ENCODE measurements around the gene CLIC1.
A peak's percentile ranks its signal among the peaks of the same experiment; 100 is the strongest.

The CLIC1 gene

DNA sequence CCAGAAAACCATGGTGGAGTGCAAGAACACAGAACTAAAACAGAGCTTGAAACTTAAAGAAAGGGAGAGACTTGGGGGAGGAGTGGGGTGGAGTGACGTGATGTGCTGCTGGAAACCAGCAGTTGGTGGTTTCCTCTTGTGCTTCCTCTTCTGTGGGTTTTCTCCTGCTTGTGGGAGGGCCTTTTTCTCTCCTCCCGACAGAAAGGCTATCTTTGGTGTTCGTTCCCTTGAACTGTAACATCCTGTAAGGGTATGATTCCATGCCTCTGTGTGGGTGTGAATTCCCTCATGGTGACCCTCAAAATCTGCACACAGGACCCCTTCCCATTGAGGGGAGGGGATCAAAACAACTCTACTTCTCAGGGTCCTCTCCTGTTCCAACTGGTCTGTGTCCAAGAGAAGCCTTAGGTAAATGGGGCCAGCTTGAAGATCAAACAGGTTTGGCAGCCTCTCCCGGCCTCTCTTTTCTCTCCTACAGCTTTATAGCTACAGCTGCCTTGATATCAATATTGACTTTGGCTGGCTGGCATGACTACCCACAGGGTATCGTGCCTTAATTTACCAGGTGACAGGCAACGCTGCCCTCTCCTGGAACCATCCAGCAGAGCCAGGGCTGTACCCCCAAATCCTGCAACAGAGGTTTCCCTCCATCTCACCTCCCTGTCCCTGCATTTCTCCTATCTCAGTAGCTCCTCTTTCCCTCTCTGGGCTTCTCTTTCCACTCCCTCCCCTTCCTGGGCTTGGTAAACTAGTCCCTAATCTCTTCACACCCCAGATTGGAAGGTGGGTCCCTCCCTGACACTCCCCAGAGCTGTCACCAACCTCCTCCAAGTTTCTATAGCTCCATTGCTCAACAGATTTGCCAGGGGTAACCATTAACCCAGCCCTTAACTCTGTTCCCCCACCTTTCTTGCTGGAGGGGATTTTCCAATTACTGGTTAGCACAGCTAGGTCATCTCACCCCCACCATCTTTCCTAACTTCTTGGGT is 2.0 kb upstream of the CLIC1 start:
- peak; percentile 62 for DNase-seq

DNA sequence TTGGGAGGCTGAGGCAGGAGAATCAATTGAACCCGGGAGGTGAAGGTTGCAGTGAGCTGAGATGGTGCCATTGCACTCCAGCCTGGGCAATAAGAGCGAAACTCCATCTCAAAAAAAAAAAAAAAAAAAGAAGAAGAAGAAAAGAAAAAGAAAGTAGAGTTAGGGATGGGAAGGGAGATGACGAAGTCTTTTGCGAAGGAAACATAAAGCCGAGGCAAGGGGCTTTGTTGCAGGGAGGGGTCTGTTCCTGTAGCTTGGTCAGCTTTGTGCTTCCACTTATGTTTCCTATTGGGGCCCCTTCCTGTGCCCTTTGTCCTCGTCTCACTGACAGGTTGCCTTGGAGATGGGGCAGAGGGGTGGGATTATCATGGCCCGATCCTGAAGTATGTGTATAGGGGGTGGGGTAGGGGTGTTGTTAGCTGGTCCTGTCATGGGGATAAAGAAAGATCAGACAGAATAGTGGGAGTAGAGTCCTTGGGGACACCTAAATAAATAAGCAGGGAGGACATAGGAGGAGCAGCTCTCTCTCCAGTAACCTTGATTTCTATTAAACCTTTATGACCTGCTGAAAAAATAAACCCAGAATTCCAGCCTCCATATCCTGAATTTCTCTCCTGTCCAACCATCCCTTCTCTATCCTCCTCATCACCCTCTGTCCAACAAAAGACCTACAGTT is 1.1 kb upstream of the CLIC1 start:
- no peak for DNase-seq

DNA sequence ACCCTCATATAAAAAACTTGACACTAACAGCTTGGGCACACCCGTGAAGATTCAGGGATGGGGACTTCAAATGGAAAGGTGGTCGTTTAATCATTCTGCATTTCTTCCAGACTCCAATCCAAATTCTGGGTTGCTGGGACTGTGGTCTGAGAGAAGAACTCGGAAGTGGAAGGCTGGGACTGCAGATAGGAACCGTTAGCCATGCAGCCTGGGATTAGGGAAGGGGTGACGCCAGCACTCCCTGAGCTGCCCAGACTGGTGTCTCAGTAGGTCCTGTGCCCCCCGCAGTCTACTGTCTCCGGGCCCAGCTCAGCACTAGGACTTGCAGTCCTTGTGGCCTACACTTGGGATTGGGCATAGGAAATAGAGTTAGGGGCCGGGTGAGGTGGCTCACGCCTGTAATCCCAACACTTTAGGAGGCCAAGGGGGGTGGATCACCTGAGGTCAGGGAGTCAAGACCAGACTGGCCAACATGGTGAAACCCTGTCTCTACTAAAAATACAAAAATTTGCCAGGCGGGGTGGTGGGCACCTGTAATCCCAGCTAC is 511 bp upstream of the CLIC1 start:
- no peak for DNase-seq

DNA sequence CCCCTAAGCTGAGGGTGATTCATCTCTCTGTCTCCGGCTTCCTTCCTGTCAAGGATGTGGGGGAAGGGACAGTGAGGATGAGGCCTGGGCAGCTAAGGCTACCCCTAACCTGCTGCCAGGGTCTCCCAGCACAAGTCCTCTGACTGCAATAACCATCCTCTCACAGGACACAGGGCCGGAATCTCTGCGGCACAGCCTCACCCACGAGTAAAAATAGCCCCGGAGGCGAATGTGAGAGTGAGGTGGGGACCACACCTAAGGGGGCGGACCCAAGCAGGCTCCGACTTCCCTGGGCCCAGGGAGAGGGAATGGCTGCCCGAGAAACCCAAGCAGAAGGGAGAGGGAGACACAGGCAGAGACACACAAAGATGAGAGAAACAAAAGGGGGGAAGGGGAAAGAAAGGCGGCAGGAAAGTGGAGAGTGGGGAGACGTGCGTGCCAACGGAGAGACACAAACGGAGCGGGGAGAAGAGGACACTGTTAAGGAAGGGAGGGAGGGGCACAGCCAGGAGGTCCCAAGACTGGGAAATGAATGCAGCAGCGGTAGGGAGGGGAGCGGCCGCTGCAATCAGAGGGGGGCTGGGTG is 1.4 kb downstream of the CLIC1 start:
- peak; percentile 60 for DNase-seq

DNA sequence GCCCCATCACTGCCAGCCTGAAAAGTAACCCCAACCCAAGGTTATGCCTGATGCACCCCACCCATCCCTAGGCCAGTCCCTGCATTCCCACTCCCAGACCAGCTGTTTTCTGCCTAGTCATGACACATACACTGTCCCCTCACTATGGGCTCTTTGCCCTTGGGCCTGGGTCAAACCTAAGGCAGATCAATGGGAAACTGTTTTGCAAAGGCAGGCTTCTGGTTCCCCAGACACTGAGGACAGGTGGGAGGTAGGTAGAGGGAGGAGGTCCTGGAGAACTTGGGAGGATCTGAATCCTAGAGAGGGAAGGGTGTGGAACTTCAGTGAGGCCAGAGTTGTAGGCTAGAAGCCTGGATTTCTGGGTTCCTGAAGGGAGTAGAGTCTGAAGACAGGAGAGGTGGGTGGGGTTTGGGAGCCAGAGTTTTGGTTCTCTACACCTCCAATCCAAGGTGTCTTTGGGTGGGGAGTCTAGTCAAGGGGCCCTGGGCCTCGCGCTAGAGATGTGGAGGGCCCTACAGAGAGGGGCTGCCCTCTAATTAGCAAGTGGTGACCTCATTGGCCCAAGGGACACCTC is 2.0 kb downstream of the CLIC1 start:
- DNase-seq, result no peak

DNA sequence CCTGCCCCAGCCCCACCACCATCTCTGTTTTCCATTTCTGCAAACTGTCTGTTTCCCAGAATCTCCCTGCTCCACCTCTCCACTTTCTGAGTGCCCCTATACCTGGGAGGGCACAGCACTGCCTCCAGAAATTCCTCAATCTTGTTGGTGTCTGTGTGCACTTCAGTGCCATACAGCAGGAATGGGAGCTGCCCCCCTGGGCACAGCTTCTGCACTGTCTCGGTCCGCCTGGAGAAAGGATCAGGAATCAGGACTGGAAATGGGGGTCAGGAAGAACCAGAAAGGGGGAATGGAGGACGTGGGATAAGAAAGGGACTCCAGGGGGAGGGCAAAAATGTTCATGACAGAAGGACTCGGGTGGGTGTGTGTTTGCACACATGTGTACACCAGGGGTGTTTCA is 2.6 kb downstream of the CLIC1 start:
- DNase-seq, result no peak

DNA sequence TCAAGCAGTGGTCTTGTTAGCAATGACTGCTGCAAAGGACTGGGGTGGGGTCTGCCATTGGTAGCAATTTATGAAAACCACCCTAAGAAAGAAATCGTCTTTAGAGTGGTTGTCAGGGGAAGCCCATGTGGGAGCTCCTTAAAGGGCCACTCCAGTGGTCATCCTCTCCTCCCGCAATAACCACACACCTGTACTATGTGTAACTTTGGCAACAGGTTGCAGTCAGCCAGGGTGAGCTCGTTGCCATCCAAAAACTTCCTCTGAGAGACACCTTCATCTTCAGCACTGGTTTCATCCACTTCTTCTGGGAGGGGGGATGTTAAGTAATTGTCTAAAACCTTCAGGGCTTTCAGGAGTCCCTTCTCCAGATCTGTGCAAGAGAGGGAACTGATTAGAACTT is 4.3 kb downstream of the CLIC1 start:
- DNase-seq, result no peak

DNA sequence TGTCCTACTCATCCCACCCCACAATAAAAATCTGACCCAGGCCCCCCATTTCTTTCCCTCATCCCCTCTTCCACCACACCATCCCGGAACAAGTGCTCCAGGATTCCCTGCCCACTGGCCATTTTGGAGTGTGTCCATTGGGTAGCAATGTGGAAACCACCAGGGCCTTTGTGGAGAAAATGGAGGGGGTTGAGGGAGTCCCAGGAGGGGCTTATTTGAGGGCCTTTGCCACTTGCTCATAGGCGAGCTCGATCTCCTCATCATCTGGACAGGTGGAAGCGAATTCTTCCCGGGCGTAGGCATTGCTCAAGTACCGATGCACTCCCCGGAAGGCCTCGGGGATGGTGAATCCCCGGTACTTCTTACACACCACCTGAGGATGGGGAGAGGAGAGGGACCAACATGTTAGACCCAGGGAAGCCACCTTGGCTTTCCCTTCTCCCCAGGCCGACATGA is 5.7 kb downstream of the CLIC1 start:
- DNase-seq, result no peak

DNA sequence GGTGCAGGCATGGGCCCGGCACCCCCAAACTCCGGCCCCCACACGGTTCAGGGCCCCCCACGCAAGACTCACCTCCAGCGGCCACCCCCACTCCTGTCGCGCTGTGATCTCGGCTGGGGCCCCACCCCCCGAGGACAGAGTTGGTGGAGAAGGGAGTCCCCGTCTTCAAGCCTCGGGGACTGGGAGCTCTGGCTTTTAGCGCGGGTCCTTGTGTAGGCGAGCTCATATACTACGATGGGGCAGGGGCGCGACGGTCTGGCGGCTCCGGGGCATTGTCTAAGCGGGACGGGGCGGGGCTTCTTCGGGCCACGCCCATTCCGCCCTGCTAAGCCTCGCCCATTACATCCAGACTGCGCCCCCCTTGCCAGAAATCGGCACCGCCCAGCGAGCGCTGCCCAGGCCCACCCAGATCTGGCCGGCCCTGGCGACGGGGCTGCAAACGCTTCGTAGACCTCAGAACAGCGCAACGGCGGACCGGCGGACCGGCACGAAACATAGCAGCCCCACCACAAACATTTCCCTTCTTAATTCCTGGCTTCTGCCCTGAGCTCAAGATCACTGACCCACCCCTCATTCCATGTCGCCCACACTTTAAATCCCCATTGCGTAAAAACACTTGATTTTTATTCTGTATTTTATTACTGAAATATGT is 6.2 kb downstream of the CLIC1 start:
- DNase-seq, result peak; percentile 60

DNA sequence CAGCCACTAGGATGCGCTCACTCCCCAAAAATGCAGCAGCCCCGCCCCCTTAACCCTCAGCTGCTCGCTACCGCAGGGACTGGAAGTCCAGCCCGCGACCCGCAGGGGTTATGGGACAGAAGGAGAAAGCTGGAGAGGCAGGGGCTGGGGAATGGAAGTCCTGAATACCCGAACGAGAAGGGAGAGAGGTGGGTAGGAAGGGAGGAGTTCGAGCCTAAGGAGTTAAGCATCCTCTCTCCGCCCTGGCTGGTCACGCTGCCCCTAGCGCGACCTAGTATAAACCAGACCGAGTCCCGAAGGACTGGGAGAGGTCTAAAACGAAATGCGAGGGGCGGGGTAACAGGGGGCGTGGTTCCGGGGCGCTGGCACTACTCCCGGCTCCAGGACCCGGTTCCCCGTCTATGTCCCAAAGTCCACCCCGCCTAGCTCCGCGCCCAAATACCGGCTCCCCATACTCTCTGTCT is 6.8 kb downstream of the CLIC1 start:
- DNase-seq, result peak; percentile 80

DNA sequence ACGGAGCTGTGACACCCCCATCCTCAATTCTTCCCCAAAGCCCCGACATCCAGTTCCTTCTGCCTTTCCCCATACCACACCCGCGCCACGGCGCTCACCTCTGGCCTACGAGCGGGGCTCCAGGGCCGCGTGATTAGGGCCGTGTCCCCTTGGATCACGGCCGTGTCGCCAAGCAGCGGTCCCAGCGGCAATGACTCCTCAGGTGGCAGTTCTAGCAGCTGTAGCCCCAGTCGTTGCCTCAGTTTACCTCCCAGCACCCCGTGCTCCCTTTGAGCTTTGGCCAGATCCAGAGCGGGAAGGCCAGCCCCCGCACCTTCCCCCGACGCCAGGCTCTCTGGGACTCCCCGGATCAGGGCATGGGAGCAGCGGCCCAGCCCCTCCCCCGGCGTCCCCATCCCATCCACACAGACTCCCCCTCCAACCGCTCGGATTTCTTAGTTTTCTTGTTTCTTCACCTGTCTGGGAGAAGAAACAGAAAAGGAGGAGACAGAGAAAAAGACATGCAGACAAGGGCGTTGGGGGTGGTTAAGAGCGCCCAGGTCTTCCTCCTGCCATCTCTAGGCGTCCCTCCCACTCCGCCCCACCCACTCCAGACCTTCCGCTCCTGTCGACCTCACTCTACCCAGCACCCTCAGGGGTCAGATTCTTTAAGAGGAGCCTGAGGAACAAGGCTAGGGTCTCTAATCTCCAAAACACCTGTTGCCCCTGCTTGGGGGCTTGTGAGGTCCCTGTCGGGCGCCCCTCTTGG is 7.4 kb downstream of the CLIC1 start, which contains the start of gene DDAH2:
Gene DDAH2, minus strand, starts transcription at position 533 of the 748 bp plus-strand sequence. Its CDS starts 138 bp downstream, at position 395.
- DNase-seq, result no peak

DNA sequence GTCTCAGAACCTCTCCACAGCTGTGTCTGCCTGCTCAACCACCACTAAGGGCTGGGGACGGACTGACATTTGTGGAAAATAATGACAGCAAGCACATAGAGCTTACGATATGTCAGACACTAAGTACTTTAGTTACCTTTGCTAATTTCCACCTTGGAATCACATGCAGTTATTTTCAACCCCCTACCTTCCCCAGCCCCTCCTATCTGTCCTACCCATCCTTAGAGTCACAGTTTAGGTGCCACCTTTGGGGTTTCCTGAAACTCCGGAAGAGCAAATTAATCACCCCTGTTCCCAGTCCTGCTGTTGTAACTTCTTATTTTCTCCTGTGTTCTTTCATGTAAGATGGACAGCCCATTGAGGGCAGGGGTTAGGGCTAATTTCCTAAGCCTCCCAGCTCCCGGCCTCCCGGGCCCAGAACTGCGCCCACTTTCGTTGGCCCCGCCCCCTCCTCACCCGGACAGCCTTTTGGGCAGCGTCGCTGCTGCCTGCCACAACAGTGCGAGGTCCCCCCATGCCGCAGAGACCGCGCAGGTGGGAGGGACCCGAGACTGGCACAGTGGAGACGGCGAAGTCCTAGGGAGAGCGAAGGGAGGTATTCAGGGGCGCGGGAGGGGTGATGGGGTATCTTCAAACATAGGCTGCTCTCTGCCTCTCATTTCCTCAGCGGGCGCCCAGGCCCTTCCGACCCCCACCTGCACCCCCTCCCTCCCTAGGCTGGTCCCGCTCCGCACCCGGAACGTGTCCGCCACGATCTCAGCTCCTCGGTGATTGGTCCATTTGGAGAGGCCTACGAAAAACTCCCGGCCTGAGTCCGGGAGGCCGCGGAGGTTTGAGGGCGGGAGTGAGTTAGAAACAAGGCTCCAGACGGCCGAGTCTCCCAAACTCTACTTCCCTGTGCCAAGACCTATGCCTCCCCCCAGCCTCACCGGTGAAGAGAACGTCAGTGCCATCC is 8.3 kb downstream of the CLIC1 start:
- no peak for DNase-seq

DNA sequence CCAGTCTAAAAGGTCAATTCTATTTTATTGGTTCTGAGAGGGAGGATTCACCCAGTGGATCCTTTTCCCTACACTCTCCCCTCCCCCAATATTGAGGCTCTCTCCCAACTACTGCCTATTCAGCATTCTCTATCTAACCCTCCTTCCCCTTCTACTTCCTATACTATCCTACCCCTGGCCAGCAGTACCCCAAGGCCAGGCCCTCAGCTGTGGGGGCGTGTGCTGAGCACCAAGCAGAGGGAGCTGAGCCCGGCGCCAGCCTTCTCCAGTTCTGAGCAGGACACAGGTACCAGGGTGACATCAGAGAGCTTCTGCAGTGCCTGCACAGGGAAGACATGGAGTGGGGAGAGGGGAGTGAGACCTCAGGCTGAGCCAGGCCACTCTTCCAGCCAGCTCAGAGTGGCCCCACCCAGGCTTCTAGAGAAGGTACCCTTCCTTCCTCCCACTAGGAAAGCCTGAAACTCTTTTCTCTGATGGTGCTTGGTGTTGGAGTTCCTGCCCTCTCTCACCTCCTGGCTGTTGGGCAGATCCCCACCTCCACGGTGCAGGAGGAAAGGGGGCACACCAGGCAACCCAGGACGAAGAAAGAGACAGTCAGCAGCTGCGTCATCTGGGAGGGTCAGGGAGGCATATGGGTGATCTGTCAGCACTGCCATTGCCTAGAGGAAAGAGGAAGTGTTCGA is 9.2 kb downstream of the CLIC1 start:
- DNase-seq, result no peak

DNA sequence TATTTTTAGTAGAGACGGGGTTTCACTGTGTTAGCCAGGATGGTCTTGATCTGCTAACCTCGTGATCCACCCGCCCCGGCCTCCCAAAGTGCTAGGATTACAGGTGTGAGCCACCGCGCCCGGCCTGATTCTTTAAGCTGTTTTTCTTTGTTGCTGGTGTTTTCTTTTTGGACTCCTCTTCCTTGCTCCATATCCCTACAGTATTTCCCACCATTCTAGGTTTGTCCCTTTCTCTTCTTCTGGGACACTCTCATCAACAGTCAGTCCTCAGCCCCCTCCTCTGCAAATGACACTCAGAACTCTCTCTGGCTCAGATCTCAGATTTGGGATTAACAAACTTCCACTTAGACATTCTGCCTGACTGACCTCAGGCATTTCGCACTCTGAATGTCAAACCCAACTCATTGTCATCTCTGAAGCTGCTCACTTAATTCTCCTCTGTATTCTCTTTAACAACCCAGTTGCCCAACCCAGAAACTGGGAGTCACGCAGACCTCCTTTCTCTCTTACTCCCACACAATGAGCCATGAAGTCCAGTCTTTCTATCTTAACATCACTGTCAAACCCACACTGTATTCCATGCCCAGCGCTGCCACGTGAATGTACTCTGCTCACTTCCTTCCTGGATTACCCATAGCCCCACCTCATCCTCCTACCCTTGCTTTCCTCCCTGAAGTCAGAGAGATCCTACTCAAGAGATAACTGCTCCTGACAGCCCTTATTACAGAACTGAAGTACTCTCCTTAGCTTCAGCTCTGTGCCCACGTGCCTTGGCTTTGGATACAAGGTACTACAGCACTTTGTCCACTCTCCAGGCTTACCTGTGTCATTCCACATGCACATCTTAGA is 10.6 kb downstream of the CLIC1 start:
- no peak for DNase-seq

DNA sequence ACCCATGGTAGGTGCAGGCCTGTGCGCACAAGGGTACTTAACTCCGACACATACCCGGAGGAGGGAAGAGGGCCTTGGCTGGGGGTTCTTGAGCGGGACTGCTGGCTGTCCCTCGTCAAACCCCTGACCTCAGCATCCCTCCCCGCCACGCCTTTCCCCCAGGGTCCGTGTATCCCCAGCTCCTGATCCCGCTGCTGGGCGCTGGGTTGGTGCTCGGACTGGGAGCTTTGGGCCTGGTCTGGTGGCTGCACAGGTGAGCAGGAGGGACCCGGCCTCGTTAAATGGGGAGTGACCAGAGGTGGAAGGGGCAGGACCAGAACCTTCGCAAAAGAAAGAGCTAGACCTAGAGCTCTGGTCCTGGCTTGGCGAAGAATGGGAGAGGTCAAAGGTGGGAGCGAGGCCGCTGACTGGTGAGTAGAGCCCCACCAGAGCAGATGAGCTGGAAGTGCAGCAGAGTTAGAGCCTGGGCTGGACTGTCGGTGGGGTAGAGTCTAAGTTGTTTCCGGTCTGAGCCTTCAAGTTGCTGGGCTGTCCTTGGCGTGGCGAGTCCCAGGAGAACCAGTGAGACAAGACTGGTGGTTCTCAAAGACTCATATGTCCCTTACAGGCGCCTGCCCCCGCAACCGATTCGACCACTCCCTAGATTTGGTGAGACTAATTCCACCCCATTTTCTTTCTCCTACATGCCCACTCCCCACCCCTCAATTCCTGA is 12.2 kb downstream of the CLIC1 start:
- DNase-seq, result no peak

DNA sequence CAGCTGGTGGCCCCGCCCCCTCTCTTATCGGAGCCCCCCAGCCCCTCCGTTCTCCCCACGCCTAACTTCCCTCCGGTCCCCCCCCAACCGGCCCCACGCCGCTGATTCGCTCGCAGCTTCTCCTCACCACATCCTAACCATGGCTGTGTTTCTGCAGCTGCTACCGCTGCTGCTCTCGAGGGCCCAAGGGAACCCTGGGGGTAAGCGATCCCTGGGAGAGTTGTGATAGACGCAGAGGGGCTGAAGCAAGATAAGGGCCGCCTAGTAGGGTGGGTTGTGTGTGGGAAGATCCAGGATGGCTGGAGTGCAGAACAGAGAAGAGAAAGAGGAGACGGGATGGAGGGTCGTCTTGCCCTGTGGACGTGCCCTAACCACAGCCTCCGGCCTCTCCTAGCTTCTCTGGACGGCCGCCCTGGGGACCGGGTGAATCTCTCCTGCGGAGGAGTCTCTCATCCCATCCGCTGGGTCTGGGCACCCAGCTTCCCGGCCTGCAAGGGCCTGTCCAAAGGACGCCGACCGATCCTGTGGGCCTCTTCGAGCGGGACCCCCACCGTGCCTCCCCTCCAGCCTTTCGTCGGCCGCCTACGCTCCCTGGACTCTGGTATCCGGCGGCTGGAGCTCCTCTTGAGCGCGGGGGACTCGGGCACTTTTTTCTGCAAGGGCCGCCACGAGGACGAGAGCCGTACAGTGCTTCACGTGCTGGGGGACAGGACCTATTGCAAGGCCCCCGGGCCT is 12.9 kb downstream of the CLIC1 start, which contains the start of gene MPIG6B:
Gene MPIG6B, plus strand, starts transcription at position 129 of the 735 bp plus-strand sequence. Its CDS starts 11 bp downstream, at position 140.
- DNase-seq, result no peak

DNA sequence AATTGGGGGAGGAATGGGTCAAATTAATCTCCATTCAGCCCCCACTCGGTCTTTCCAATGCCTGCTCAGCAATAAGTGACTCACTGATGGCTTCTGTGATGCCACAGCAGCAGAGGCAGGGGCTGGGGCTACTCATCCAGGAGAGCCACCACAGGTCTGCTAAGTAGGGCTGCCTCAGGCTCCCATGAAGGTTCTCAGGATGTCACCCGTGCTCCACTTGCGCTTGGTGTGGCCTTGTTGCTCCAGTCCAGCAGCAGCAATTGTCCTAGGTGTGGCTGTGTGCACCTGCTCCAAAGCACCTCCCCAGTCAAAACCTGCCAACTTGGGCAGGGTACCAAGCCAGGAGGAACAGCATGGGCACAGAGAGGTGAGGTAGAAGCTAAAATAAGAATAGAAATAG is 14.2 kb downstream of the CLIC1 start:
- no peak for DNase-seq

Measured in activated naive CD4-positive, alpha-beta T cell treated with Interleukin-2 at 50 U/mL for 16 hours (primary cell).